ENCODE results near the gene COX8A.
A peak's percentile ranks its signal among the peaks of the same experiment; 100 is the strongest.

COX8A gene

GRCh38 chr11:63986932-63987513 lies 12.6 kb downstream of the COX8A start:
- Histone ChIP-seq H3K9me3 (ENCODE audit: low read length) (no peaks in the 10 kb centered on the region), H3F3A (ENCODE audit: insufficient read depth, low read length) (no peaks in the 10 kb centered on the region), H3K36me3 (ENCODE audit: insufficient read depth, low read length) (peaks cover 35% of the 10 kb centered on the region), H3K9me2 (ENCODE audit: low read depth, low read length) (no peaks in the 10 kb centered on the region), H3K4me1 (ENCODE audit: insufficient read depth, low read length, severe bottlenecking) (peaks cover 31% of the 10 kb centered on the region), H3K27me3 (ENCODE audit: insufficient read depth, low read length) (no peaks in the 10 kb centered on the region), H4K20me1 (ENCODE audit: insufficient read depth, low read length) (no peaks in the 10 kb centered on the region), H3K4me2 (ENCODE audit: low read length) (peak overlapping the region; percentile 93), H3K9ac (ENCODE audit: low read length) (peak overlapping the region; percentile 98), H3K27ac (ENCODE audit: low read depth, low read length, poor library complexity, severe bottlenecking) (no peak overlapping the region), H2AFZ (ENCODE audit: low read length) (no peak overlapping the region), H3K4me3 (ENCODE audit: low read depth, low read length, poor library complexity, severe bottlenecking) (peak overlapping the region; percentile 97), H3K79me2 (ENCODE audit: insufficient read depth, low read length) (0 out of 2 replicates have a peak, but pooled peaks cover 10% of the 10 kb centered on the region)
- TF ChIP-seq CTCF (IDR thresholded peaks at IDR 0.05; ENCODE audit: low read length) (no peak), EZH2 (IDR thresholded peaks at IDR 0.05; ENCODE audit: borderline replicate concordance, low read length) (no peak)

GRCh38 chr11:63991558-63991957 lies 17.1 kb downstream of the COX8A start:
- no peak overlapping the region for H3K4me3 ChIP-seq (ENCODE audit: low read depth, low read length, poor library complexity, severe bottlenecking)
- TF ChIP-seq EZH2 (IDR thresholded peaks at IDR 0.05; ENCODE audit: borderline replicate concordance, low read length) (no peak), CTCF (IDR thresholded peaks at IDR 0.05; ENCODE audit: low read length) (no peak)
- H2AFZ ChIP-seq (ENCODE audit: low read length): no peak overlapping the region
- H3K36me3 ChIP-seq (ENCODE audit: insufficient read depth, low read length): peaks cover 66% of the 10 kb centered on the region
- no peaks in the 10 kb centered on the region for H3K9me3 ChIP-seq (ENCODE audit: low read length)
- H3K27ac ChIP-seq (ENCODE audit: low read depth, low read length, poor library complexity, severe bottlenecking): no peak overlapping the region
- H3K4me1 ChIP-seq (ENCODE audit: insufficient read depth, low read length, severe bottlenecking): peaks cover 11% of the 10 kb centered on the region
- H3K4me2 ChIP-seq (ENCODE audit: low read length): no peak overlapping the region
- no peaks in the 10 kb centered on the region for H3K27me3 ChIP-seq (ENCODE audit: insufficient read depth, low read length)
- no peaks in the 10 kb centered on the region for H3K9me2 ChIP-seq (ENCODE audit: low read depth, low read length)
- no peak overlapping the region for H3K9ac ChIP-seq (ENCODE audit: low read length)
- H4K20me1 ChIP-seq (ENCODE audit: insufficient read depth, low read length): no peaks in the 10 kb centered on the region
- H3F3A ChIP-seq (ENCODE audit: insufficient read depth, low read length): no peaks in the 10 kb centered on the region
- 0 out of 2 replicates have a peak, but pooled peaks cover 10% of the 10 kb centered on the region for H3K79me2 ChIP-seq (ENCODE audit: insufficient read depth, low read length)

- Histone ChIP-seq H3K4me2 (ENCODE audit: low read length) (no peak overlapping the region), H3K36me3 (ENCODE audit: insufficient read depth, low read length) (peaks cover 77% of the 10 kb centered on the region), H3K9ac (ENCODE audit: low read length) (no peak overlapping the region), H4K20me1 (ENCODE audit: insufficient read depth, low read length) (no peaks in the 10 kb centered on the region), H3K4me1 (ENCODE audit: insufficient read depth, low read length, severe bottlenecking) (no peaks in the 10 kb centered on the region), H3K9me3 (ENCODE audit: low read length) (no peaks in the 10 kb centered on the region), H3K79me2 (ENCODE audit: insufficient read depth, low read length) (no peaks in the 10 kb centered on the region), H3K4me3 (ENCODE audit: low read depth, low read length, poor library complexity, severe bottlenecking) (no peak overlapping the region), H3F3A (ENCODE audit: insufficient read depth, low read length) (no peaks in the 10 kb centered on the region), H3K9me2 (ENCODE audit: low read depth, low read length) (no peaks in the 10 kb centered on the region), H3K27ac (ENCODE audit: low read depth, low read length, poor library complexity, severe bottlenecking) (no peak overlapping the region), H2AFZ (ENCODE audit: low read length) (no peak overlapping the region), H3K27me3 (ENCODE audit: insufficient read depth, low read length) (no peaks in the 10 kb centered on the region)
- TF ChIP-seq EZH2 (IDR thresholded peaks at IDR 0.05; ENCODE audit: borderline replicate concordance, low read length): no peak
- no peak for TF ChIP-seq CTCF (IDR thresholded peaks at IDR 0.05; ENCODE audit: low read length)
Observed at GRCh38 chr11:63993100-63993499, 18.7 kb downstream of the COX8A start.

Data from OCI-LY1 (cell line).